Calu3 (cell line): ENCODE data around the gene PCLAF. TPM values are rescaled to one million over a fixed set of nuclear protein-coding genes. Genes with fewer than 3 reads are reported as not detected.
"Not testable (repeated sequence)": the region's sequence is repeated elsewhere in the genome, so short reads cannot be mapped to it uniquely, and the experiment has no call there.

Experiments
- BruUV-seq: library from RNA; stranded (reverse); fragments of 400-500 nt; replicated peaks from 2 replicates; lab custom pipeline; 2021; lab: Mats Ljungman, UMichigan
- CTCF ChIA-PET: fragments of 300-600 bp; sonication (Branson Sonifier 250); formaldehyde crosslinking; loops from one replicate; lab custom pipeline; 2022; ENCODE audit warnings: antibody characterized with exemption; lab: Charles Lee
- DNase-seq: peaks from one replicate; pipeline ENCODE4 v3.0.0; 2022
- H3K27ac Mint-ChIP-seq: one replicate; pipeline ENCODE4 v1.8.0; 2022; ENCODE audit warnings: mixed read lengths; ENCODE audit not compliant: unreplicated experiment
- H3K27me3 Mint-ChIP-seq: one replicate; pipeline ENCODE4 v1.8.0; 2022; ENCODE audit warnings: mixed read lengths; ENCODE audit not compliant: unreplicated experiment
- H3K36me3 Mint-ChIP-seq: one replicate; pipeline ENCODE4 v1.8.0; 2022; ENCODE audit warnings: mild to moderate bottlenecking, moderate library complexity, mixed read lengths; ENCODE audit not compliant: insufficient read depth, unreplicated experiment
- H3K4me1 Mint-ChIP-seq: one replicate; pipeline ENCODE4 v1.8.0; 2022; ENCODE audit warnings: mild to moderate bottlenecking, low read depth, mixed read lengths; ENCODE audit not compliant: unreplicated experiment
- H3K4me3 Mint-ChIP-seq: one replicate; pipeline ENCODE4 v1.8.0; 2022; ENCODE audit warnings: mild to moderate bottlenecking, low read depth, moderate library complexity, mixed read lengths; ENCODE audit not compliant: unreplicated experiment
- H3K9me3 Mint-ChIP-seq: one replicate; pipeline ENCODE4 v1.8.0; 2022; ENCODE audit warnings: low read depth, mixed read lengths; ENCODE audit not compliant: unreplicated experiment
- CTCF ChIP-seq: fragments of 200-600 bp; IDR thresholded peaks from one replicate; pipeline ENCODE4 v1.8.0; 2022; ENCODE audit warnings: antibody characterized with exemption; ENCODE audit not compliant: unreplicated experiment
- intact Hi-C: fragments of 100-400 bp; cut with micrococcal nuclease; formaldehyde crosslinking; loops from one replicate; pipeline ENCODE4 v1.10.0; 2022; ENCODE audit not compliant: unreplicated experiment
- total RNA-seq: library from RNA; stranded (reverse); gene quantifications from 2 replicates; pipeline ENCODE4 v1.2.3, GENCODE V29; 2022

PCLAF gene
- total RNA-seq, 1 experiment from 2014 or later = 53.0 TPM

- peaks cover 17% of the 10 kb centered on the region for H3K4me1 Mint-ChIP-seq
- peaks cover 26% of the 10 kb centered on the region for H3K36me3 Mint-ChIP-seq
- BruUV-seq = no TSS peak
- peak overlapping the region; percentile 35 for H3K27ac Mint-ChIP-seq
- no peaks in the 10 kb centered on the region for H3K27me3 Mint-ChIP-seq
- CTCF ChIA-PET = interaction anchor here (0.6 kb wide), 1 partner anchor 185 kb away, joined by 5 read pairs; no protein-coding TSS in a partner anchor
- intact Hi-C loops = no loop called here
- no peak for TF ChIP-seq CTCF
- peak overlapping the region; percentile 89 for H3K4me3 Mint-ChIP-seq
- H3K9me3 Mint-ChIP-seq = no peaks in the 10 kb centered on the region
- no peak for DNase-seq
These were observed 7.8 kb upstream of the PCLAF start for GRCh38 chr15:64389036-64389435.

GRCh38 chr15:64387562-64388168 is 6.4 kb upstream of the PCLAF start, which contains the start of gene TRIP4:
TRIP4 (plus strand) TSS chr15:64387836; CDS start chr15:64387864, 28 bp downstream.
- Mint-ChIP-seq H3K4me1 (peaks cover 17% of the 10 kb centered on the region), H3K27me3 (no peaks in the 10 kb centered on the region), H3K4me3 (peak within 1 kb of the TSS; percentile 89), H3K27ac (peak within 1 kb of the TSS; percentile 88), H3K9me3 (no peaks in the 10 kb centered on the region), H3K36me3 (peaks cover 21% of the 10 kb centered on the region)
- CTCF ChIA-PET = interaction anchor here (0.6 to 1.5 kb wide), 3 partner anchors 224 to 646 kb away, joined by 3 to 4 read pairs (median 3); partner anchors contain the start of gene PPIB
- intact Hi-C loops = no loop called here
- BruUV-seq = no TSS peak
- DNase-seq = peak; percentile 98
- TF ChIP-seq CTCF = no peak

DNA sequence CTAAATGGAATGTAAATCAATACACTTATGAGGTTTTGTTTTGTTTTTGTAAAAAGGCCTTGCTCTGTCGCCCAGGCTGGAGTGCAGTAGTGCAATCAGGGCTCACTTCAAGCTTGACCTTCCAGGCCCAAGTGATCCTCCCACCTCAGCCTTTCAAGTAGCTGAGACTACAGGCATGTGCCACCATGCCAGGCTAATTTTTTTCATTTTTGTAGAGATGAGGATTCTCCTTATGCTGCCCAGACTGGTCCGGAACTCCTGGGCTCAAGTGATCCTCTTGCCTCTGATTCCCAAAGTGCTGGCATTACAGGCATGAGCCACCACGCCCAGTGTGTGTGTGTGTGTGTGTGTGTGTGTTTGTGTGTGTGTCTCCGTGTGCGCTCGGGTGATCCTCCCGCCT is 5.0 kb upstream of the PCLAF start:
- H3K36me3 Mint-ChIP-seq = peaks cover 26% of the 10 kb centered on the region
- intact Hi-C loops = no loop called here
- CTCF ChIA-PET = interaction anchor here (0.6 kb wide), 1 partner anchor 76 kb away, joined by 4 read pairs; no protein-coding TSS in a partner anchor

GRCh38 chr15:64383760-64384159 is 2.5 kb upstream of the PCLAF start:
- no peak overlapping the region for H3K4me3 Mint-ChIP-seq
- CTCF ChIA-PET = interaction anchor here (0.6 kb wide), 1 partner anchor 17 kb away, joined by 3 read pairs; no protein-coding TSS in a partner anchor
- intact Hi-C loops = no loop called here
- no TSS peak for BruUV-seq
- H3K36me3 Mint-ChIP-seq = peaks cover 47% of the 10 kb centered on the region
- no peak for TF ChIP-seq CTCF
- H3K9me3 Mint-ChIP-seq = no peaks in the 10 kb centered on the region
- DNase-seq = no peak
- H3K4me1 Mint-ChIP-seq = peaks cover 37% of the 10 kb centered on the region
- no peak overlapping the region for H3K27ac Mint-ChIP-seq
- no peaks in the 10 kb centered on the region for H3K27me3 Mint-ChIP-seq

More for the DNA sequence above, 5.0 kb upstream of the PCLAF start:
- Mint-ChIP-seq H3K4me1 (peaks cover 27% of the 10 kb centered on the region), H3K4me3 (no peak overlapping the region), H3K27me3 (no peaks in the 10 kb centered on the region), H3K9me3 (no peaks in the 10 kb centered on the region), H3K27ac (no peak overlapping the region)
- DNase-seq = no peak
- BruUV-seq = no TSS peak
- no peak for TF ChIP-seq CTCF

GRCh38 chr15:64380130-64380870 is 941 bp downstream of the PCLAF start:
- H3K27me3 Mint-ChIP-seq, H3K9me3 Mint-ChIP-seq, DNase-seq, intact Hi-C loops: not testable (repeated sequence)
- peak overlapping the region; percentile 97 for H3K4me3 Mint-ChIP-seq
- peak overlapping the region; percentile 99 for H3K27ac Mint-ChIP-seq
- H3K4me1 Mint-ChIP-seq = peaks cover 25% of the 10 kb centered on the region
- H3K36me3 Mint-ChIP-seq = peaks cover 40% of the 10 kb centered on the region
- CTCF ChIA-PET = interaction anchor here (0.6 to 1.7 kb wide), 4 partner anchors 33 to 569 kb away, joined by 3 to 5 read pairs (median 4); partner anchors contain the start of gene PPIB
- TSS peak; percentile 51 for BruUV-seq
